A549 (cell line): ENCODE data around the gene PRXL2A.

Source experiments
- HMGXB4 ChIP-seq: fragments of 250-450 bp; sonication (Bioruptor Pico); IDR thresholded peaks from 2 replicates; pipeline ENCODE4 v1.5.0; 2021; ENCODE audit warnings: mild to moderate bottlenecking, moderate library complexity, borderline replicate concordance
- JUNB ChIP-seq: fragments of >200 bp; sonication (Bioruptor Twin); formaldehyde crosslinking; IDR thresholded peaks from 2 replicates; pipeline ENCODE4 v1.6.1; 2016
- POLR2A ChIP-seq: IDR thresholded peaks from 2 replicates; pipeline ENCODE4 v1.6.1; 2012; ENCODE audit warnings: mild to moderate bottlenecking, low read length

DNA sequence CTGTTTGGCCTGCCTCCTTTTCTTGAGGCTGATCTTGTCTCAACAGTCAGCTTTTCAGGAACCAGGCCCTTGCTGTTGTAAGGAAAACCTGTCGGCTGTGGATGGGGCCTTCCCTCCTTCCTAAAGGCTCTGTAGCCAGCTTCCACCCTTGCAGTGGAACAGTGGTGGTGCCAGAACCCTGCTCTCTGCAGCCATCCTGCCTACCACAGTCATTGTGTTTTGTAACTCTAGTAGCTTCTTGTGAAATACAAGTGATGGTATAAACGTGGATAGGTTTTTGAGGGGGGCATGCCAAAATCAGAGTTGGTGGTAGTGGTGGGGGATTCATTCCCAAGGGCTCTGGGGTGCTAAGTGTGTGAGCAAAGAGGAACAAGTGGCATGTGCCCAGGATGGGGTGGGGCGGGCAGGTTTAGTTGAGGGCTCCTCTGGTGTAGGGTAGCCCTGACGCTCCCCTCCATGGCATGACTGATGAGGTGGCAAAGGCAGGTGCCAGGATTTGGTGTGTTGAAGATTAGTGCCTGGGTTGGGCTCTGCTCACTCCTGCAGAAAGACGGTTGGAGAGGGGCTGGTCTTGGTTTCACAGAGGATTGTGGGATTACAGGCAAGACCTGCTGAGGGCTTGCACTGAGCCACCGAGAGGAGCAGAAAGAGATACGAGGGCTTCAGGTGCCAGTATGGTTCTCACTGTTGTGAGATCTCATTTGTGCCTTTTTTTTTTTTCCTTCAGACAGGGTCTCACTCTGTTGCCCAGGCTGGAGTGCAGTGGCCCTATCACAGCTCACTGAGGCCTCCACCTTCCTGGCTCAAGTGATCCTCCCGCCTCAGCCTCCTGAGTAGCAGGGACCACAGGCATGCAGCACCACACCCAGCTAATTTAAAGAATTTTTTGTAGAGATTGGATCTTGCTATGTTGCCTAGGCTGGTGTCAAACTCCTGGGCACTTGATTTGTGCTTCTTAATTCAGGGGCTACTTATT is 53.1 kb downstream of the PRXL2A start:
- no peak for TF ChIP-seq POLR2A
- no peak for TF ChIP-seq JUNB
- no peak for TF ChIP-seq HMGXB4 (CRISPR knock-in tag)
